ENCODE results near the gene RPS19.

- no peak for TF ChIP-seq CTCF (IDR thresholded peaks at IDR 0.05)
- TF ChIP-seq POLR2A (IDR thresholded peaks at IDR 0.05; ENCODE audit: low read depth): no peak
- TF ChIP-seq EP300 (IDR thresholded peaks at IDR 0.05): no peak
Measured at GRCh38 chr19:41886761-41887710, 27.0 kb downstream of the RPS19 start.

Data from esophagus muscularis mucosa (tissue), 4 donors.